Measurements from ENCODE around the gene PCDH9.
"Not testable (repeated sequence)": the region's sequence is repeated elsewhere in the genome, so short reads cannot be mapped to it uniquely, and the experiment has no call there.

The PCDH9 gene

GRCh38 chr13:66639044-66639443 lies 591.1 kb downstream of the PCDH9 start:
- H3K4me1 Mint-ChIP-seq: no peaks in the 10 kb centered on the region
- ATAC-seq (ENCODE audit: low read depth): no peak
- no peaks in the 10 kb centered on the region for H3K27me3 Mint-ChIP-seq
- H3K27ac Mint-ChIP-seq: no peak overlapping the region
- no peaks in the 10 kb centered on the region for H3K9me3 Mint-ChIP-seq
- H3K4me3 Mint-ChIP-seq: no peak overlapping the region
- no peaks in the 10 kb centered on the region for H3K36me3 Mint-ChIP-seq
- DNase-seq (ENCODE audit: low spot score in 2 of 2): no peak

GRCh38 chr13:66635526-66635925 lies 594.6 kb downstream of the PCDH9 start:
- Mint-ChIP-seq H3K4me3 (no peak overlapping the region), H3K9me3 (no peaks in the 10 kb centered on the region), H3K36me3 (no peaks in the 10 kb centered on the region), H3K27me3 (no peaks in the 10 kb centered on the region), H3K4me1 (no peaks in the 10 kb centered on the region), H3K27ac (no peak overlapping the region)
- DNase-seq (ENCODE audit: low spot score in 2 of 2) (no peak), ATAC-seq (ENCODE audit: low read depth) (no peak)

GRCh38 chr13:66634384-66634783 lies 595.8 kb downstream of the PCDH9 start:
- Mint-ChIP-seq H3K4me1 (no peaks in the 10 kb centered on the region), H3K9me3 (no peaks in the 10 kb centered on the region), H3K27me3 (no peaks in the 10 kb centered on the region), H3K4me3 (no peak overlapping the region), H3K36me3 (peaks cover 2% of the 10 kb centered on the region), H3K27ac (no peak overlapping the region)
- ATAC-seq (ENCODE audit: low read depth) (no peak), DNase-seq (ENCODE audit: low spot score in 2 of 2) (no peak)

GRCh38 chr13:66627512-66627911 lies 602.6 kb downstream of the PCDH9 start:
- ATAC-seq (ENCODE audit: low read depth): no peak
- Mint-ChIP-seq H3K36me3 (peaks cover 2% of the 10 kb centered on the region), H3K27ac (no peak overlapping the region), H3K4me1 (no peaks in the 10 kb centered on the region), H3K4me3 (no peak overlapping the region), H3K27me3 (no peaks in the 10 kb centered on the region), H3K9me3 (no peaks in the 10 kb centered on the region)
- no peak for DNase-seq (ENCODE audit: low spot score in 2 of 2)

GRCh38 chr13:66624302-66624701 lies 605.8 kb downstream of the PCDH9 start:
- ATAC-seq (ENCODE audit: low read depth) (no peak), DNase-seq (ENCODE audit: low spot score in 2 of 2) (no peak)
- Mint-ChIP-seq H3K4me1 (no peaks in the 10 kb centered on the region), H3K4me3 (no peak overlapping the region), H3K9me3 (no peaks in the 10 kb centered on the region), H3K27ac (no peak overlapping the region), H3K27me3 (no peaks in the 10 kb centered on the region), H3K36me3 (no peaks in the 10 kb centered on the region)

- DNase-seq (ENCODE audit: low spot score in 2 of 2) (no peak), ATAC-seq (ENCODE audit: low read depth) (no peak)
- no peaks in the 10 kb centered on the region for H3K27me3 Mint-ChIP-seq
- H3K4me1 Mint-ChIP-seq: no peaks in the 10 kb centered on the region
- H3K36me3 Mint-ChIP-seq: no peaks in the 10 kb centered on the region
- no peak overlapping the region for H3K4me3 Mint-ChIP-seq
- no peak overlapping the region for H3K27ac Mint-ChIP-seq
- no peaks in the 10 kb centered on the region for H3K9me3 Mint-ChIP-seq
Measured at GRCh38 chr13:66623129-66623820, 606.9 kb downstream of the PCDH9 start.

GRCh38 chr13:66621906-66622447 lies 608.2 kb downstream of the PCDH9 start:
- H3K4me1 Mint-ChIP-seq; DNase-seq (ENCODE audit: low spot score in 2 of 2); H3K36me3 Mint-ChIP-seq; H3K4me3 Mint-ChIP-seq; H3K9me3 Mint-ChIP-seq; ATAC-seq (ENCODE audit: low read depth); H3K27me3 Mint-ChIP-seq; H3K27ac Mint-ChIP-seq: not testable (repeated sequence)

- Mint-ChIP-seq H3K27me3 (no peaks in the 10 kb centered on the region), H3K9me3 (no peaks in the 10 kb centered on the region), H3K36me3 (no peaks in the 10 kb centered on the region), H3K4me1 (no peaks in the 10 kb centered on the region), H3K4me3 (no peak overlapping the region), H3K27ac (no peak overlapping the region)
- ATAC-seq (ENCODE audit: low read depth): no peak
- no peak for DNase-seq (ENCODE audit: low spot score in 2 of 2)
Measured at GRCh38 chr13:66618702-66619101, 611.4 kb downstream of the PCDH9 start.

- H3K4me3 Mint-ChIP-seq: no peak overlapping the region
- H3K27me3 Mint-ChIP-seq: no peaks in the 10 kb centered on the region
- DNase-seq (ENCODE audit: low spot score in 2 of 2) (no peak), ATAC-seq (ENCODE audit: low read depth) (no peak)
- no peak overlapping the region for H3K27ac Mint-ChIP-seq
- no peaks in the 10 kb centered on the region for H3K36me3 Mint-ChIP-seq
- H3K4me1 Mint-ChIP-seq: no peaks in the 10 kb centered on the region
- H3K9me3 Mint-ChIP-seq: no peaks in the 10 kb centered on the region
Measured at GRCh38 chr13:66617786-66618185, 612.4 kb downstream of the PCDH9 start.

GRCh38 chr13:66612983-66613382 lies 617.2 kb downstream of the PCDH9 start:
- Mint-ChIP-seq H3K4me3 (no peak overlapping the region), H3K27me3 (no peaks in the 10 kb centered on the region), H3K9me3 (no peaks in the 10 kb centered on the region), H3K27ac (no peak overlapping the region), H3K4me1 (no peaks in the 10 kb centered on the region), H3K36me3 (no peaks in the 10 kb centered on the region)
- DNase-seq (ENCODE audit: low spot score in 2 of 2): no peak
- ATAC-seq (ENCODE audit: low read depth): no peak

GRCh38 chr13:66586489-66586888 lies 643.6 kb downstream of the PCDH9 start:
- DNase-seq (ENCODE audit: low spot score in 2 of 2): no peak
- Mint-ChIP-seq H3K9me3 (no peaks in the 10 kb centered on the region), H3K4me3 (no peak overlapping the region), H3K27me3 (no peaks in the 10 kb centered on the region), H3K36me3 (no peaks in the 10 kb centered on the region), H3K27ac (no peak overlapping the region), H3K4me1 (no peaks in the 10 kb centered on the region)
- ATAC-seq (ENCODE audit: low read depth): no peak

GRCh38 chr13:66585669-66586203 lies 644.4 kb downstream of the PCDH9 start:
- Mint-ChIP-seq H3K27me3 (no peaks in the 10 kb centered on the region), H3K27ac (no peak overlapping the region), H3K4me1 (no peaks in the 10 kb centered on the region), H3K9me3 (no peaks in the 10 kb centered on the region), H3K4me3 (no peak overlapping the region), H3K36me3 (no peaks in the 10 kb centered on the region)
- DNase-seq (ENCODE audit: low spot score in 2 of 2) (no peak), ATAC-seq (ENCODE audit: low read depth) (no peak)

- no peaks in the 10 kb centered on the region for H3K9me3 Mint-ChIP-seq
- H3K36me3 Mint-ChIP-seq: no peaks in the 10 kb centered on the region
- DNase-seq (ENCODE audit: low spot score in 2 of 2) (no peak), ATAC-seq (ENCODE audit: low read depth) (no peak)
- no peaks in the 10 kb centered on the region for H3K4me1 Mint-ChIP-seq
- H3K4me3 Mint-ChIP-seq: no peak overlapping the region
- H3K27ac Mint-ChIP-seq: no peak overlapping the region
- H3K27me3 Mint-ChIP-seq: no peaks in the 10 kb centered on the region
Measured at GRCh38 chr13:66581675-66582074, 648.5 kb downstream of the PCDH9 start.

GRCh38 chr13:66578305-66578704 lies 651.8 kb downstream of the PCDH9 start:
- Mint-ChIP-seq H3K36me3 (no peaks in the 10 kb centered on the region), H3K4me3 (no peak overlapping the region), H3K9me3 (peaks cover under 1% of the 10 kb centered on the region), H3K4me1 (no peaks in the 10 kb centered on the region), H3K27me3 (no peaks in the 10 kb centered on the region), H3K27ac (no peak overlapping the region)
- ATAC-seq (ENCODE audit: low read depth) (no peak), DNase-seq (ENCODE audit: low spot score in 2 of 2) (no peak)

GRCh38 chr13:66577358-66577757 lies 652.8 kb downstream of the PCDH9 start:
- ATAC-seq (ENCODE audit: low read depth) (no peak), DNase-seq (ENCODE audit: low spot score in 2 of 2) (no peak)
- no peak overlapping the region for H3K4me3 Mint-ChIP-seq
- H3K27ac Mint-ChIP-seq: no peak overlapping the region
- no peaks in the 10 kb centered on the region for H3K27me3 Mint-ChIP-seq
- H3K4me1 Mint-ChIP-seq: no peaks in the 10 kb centered on the region
- H3K9me3 Mint-ChIP-seq: peaks cover 2% of the 10 kb centered on the region
- no peaks in the 10 kb centered on the region for H3K36me3 Mint-ChIP-seq

Measured in memory B cell (primary cell).